SU-DHL-6 (cell line): Measurements from ENCODE around the gene ANKEF1.

Source experiments
- CTCF ChIP-seq: fragments of 200-600 bp; sonication (generic); IDR thresholded peaks from one replicate; pipeline ENCODE4 v1.5.1; 2017; ENCODE audit warnings: antibody characterized with exemption, mild to moderate bottlenecking, low read length, moderate library complexity; ENCODE audit not compliant: insufficient read depth, poor library complexity, severe bottlenecking
- EZH2phosphoT487 ChIP-seq: fragments of 200-600 bp; sonication (generic), shearing (Covaris generic); conservative IDR thresholded peaks from 2 replicates; pipeline ENCODE4 v1.6.1; 2018; ENCODE audit warnings: mild to moderate bottlenecking, antibody characterized with exemption, low read length, moderate library complexity, mixed read lengths

GRCh38 chr20:10065154-10065833 is 30.5 kb downstream of the ANKEF1 start:
- no peak for TF ChIP-seq CTCF
- TF ChIP-seq EZH2phosphoT487, result no peak
